Measurements from ENCODE around the gene ANAPC7.

The ANAPC7 gene

GRCh38 chr12:110345176-110345661 is 58.3 kb downstream of the ANAPC7 start:
- Histone ChIP-seq H2AFZ (ENCODE audit: low read length) (no peak overlapping the region), H3F3A (ENCODE audit: low read depth) (no peaks in the 10 kb centered on the region), H3K9me2 (replicated peaks; ENCODE audit: low read depth, low read length) (no peaks in the 10 kb centered on the region), H3K9me3 (ENCODE audit: insufficient read depth, low read depth, low read length) (no peaks in the 10 kb centered on the region), H3K4me3 (ENCODE audit: low read length, poor library complexity, severe bottlenecking) (no peak overlapping the region), H4K20me1 (ENCODE audit: insufficient read depth, low read length, poor library complexity, severe bottlenecking) (no peaks in the 10 kb centered on the region), H3K27me3 (ENCODE audit: insufficient read depth, low read length, poor library complexity, severe bottlenecking) (no peaks in the 10 kb centered on the region), H3K4me2 (ENCODE audit: low read depth, low read length, poor library complexity, severe bottlenecking) (no peak overlapping the region), H3K79me2 (ENCODE audit: insufficient read depth, low read length) (no peaks in the 10 kb centered on the region), H3K36me3 (ENCODE audit: insufficient read depth, low read length) (peaks cover 96% of the 10 kb centered on the region), H3K9ac (ENCODE audit: low read depth, low read length, poor library complexity, severe bottlenecking) (no peak overlapping the region), H3K4me1 (ENCODE audit: insufficient read depth, low read length, poor library complexity, severe bottlenecking) (no peaks in the 10 kb centered on the region)
- TF ChIP-seq, protein P1, sequence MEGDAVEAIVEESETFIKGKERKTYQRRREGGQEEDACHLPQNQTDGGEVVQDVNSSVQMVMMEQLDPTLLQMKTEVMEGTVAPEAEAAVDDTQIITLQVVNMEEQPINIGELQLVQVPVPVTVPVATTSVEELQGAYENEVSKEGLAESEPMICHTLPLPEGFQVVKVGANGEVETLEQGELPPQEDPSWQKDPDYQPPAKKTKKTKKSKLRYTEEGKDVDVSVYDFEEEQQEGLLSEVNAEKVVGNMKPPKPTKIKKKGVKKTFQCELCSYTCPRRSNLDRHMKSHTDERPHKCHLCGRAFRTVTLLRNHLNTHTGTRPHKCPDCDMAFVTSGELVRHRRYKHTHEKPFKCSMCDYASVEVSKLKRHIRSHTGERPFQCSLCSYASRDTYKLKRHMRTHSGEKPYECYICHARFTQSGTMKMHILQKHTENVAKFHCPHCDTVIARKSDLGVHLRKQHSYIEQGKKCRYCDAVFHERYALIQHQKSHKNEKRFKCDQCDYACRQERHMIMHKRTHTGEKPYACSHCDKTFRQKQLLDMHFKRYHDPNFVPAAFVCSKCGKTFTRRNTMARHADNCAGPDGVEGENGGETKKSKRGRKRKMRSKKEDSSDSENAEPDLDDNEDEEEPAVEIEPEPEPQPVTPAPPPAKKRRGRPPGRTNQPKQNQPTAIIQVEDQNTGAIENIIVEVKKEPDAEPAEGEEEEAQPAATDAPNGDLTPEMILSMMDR (conservative IDR thresholded peaks at IDR 0.05; ENCODE audit: low read length), result no peak
- TF ChIP-seq EZH2phosphoT487 (IDR thresholded peaks at IDR 0.05; ENCODE audit: borderline replicate concordance), result no peak

DNA sequence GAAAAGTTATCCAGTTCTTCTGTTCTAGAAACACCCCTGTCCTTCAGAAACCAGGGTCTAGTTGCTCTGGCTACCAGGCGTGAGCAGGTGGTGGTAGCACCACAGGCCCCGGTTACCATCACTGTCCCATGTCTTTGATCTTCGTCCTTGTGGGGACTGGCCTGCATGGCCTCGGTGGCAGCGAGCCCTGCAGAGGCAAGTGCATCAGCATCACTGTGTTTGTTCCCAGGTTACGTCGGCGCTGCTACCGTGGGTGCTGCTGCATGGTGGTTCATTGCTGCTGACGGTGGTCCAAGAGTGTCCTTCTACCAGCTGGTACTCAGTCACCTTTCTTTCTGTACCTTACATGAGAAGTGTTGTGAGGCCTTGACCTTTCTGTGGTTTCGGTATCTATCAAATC is 58.9 kb downstream of the ANAPC7 start:
- TF ChIP-seq EZH2phosphoT487 (IDR thresholded peaks at IDR 0.05; ENCODE audit: borderline replicate concordance), result no peak
- TF ChIP-seq, protein P1 (conservative IDR thresholded peaks at IDR 0.05; ENCODE audit: low read length), result no peak
- Histone ChIP-seq H3K27me3 (ENCODE audit: insufficient read depth, low read length, poor library complexity, severe bottlenecking) (no peaks in the 10 kb centered on the region), H3K4me1 (ENCODE audit: insufficient read depth, low read length, poor library complexity, severe bottlenecking) (no peaks in the 10 kb centered on the region), H3K36me3 (ENCODE audit: insufficient read depth, low read length) (peaks cover 99% of the 10 kb centered on the region), H2AFZ (ENCODE audit: low read length) (no peak overlapping the region), H3K9ac (ENCODE audit: low read depth, low read length, poor library complexity, severe bottlenecking) (no peak overlapping the region), H3K79me2 (ENCODE audit: insufficient read depth, low read length) (no peaks in the 10 kb centered on the region), H3K4me3 (ENCODE audit: low read length, poor library complexity, severe bottlenecking) (no peak overlapping the region), H4K20me1 (ENCODE audit: insufficient read depth, low read length, poor library complexity, severe bottlenecking) (no peaks in the 10 kb centered on the region), H3F3A (ENCODE audit: low read depth) (no peaks in the 10 kb centered on the region), H3K9me3 (ENCODE audit: insufficient read depth, low read depth, low read length) (no peaks in the 10 kb centered on the region), H3K4me2 (ENCODE audit: low read depth, low read length, poor library complexity, severe bottlenecking) (no peak overlapping the region), H3K9me2 (replicated peaks; ENCODE audit: low read depth, low read length) (no peaks in the 10 kb centered on the region)

DNA sequence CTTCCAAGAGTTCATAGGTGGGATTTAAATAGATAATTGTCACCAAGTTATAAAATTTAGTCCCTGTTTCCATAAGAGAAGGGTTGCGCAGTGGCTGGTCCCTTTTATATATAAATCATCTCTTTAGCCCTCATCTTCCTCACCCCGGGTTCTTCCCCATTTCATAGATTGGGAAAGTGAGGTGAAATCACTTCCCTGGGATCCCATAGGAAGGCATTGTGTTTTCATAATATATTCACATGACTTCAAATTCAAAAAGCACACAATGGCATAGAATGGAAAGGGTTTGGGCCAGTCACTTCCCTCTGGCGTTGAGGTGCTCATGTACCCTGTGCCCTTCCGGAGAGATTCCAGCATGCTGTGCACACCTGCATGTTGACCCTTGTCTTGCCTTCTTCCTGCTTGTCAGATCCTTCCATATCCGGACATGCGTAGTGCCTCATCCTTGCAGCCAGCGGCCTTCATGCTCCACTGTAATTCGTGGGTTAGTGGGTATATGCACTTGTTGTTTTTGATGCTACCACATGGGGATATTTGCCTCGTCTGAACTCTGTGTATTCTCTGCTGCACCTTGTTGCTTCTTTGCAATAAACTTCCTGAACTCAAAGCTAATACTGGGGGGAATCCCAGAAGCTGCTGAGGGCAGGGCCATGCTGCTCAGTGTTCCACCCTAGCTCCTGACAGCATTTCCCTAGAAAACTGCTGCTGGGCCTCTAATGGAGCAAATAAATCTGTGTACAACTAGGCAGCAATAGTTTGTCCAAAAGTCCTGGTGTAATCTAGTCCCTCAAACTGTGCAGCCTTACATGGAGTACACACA is 59.6 kb downstream of the ANAPC7 start:
- no peaks in the 10 kb centered on the region for H3F3A ChIP-seq (ENCODE audit: low read depth)
- H3K9me2 ChIP-seq (replicated peaks; ENCODE audit: low read depth, low read length), result no peaks in the 10 kb centered on the region
- no peak for TF ChIP-seq EZH2phosphoT487 (IDR thresholded peaks at IDR 0.05; ENCODE audit: borderline replicate concordance)
- TF ChIP-seq, protein P1 (conservative IDR thresholded peaks at IDR 0.05; ENCODE audit: low read length), result no peak
- no peaks in the 10 kb centered on the region for H3K4me1 ChIP-seq (ENCODE audit: insufficient read depth, low read length, poor library complexity, severe bottlenecking)
- H2AFZ ChIP-seq (ENCODE audit: low read length), result no peak overlapping the region
- H4K20me1 ChIP-seq (ENCODE audit: insufficient read depth, low read length, poor library complexity, severe bottlenecking), result no peaks in the 10 kb centered on the region
- no peak overlapping the region for H3K9ac ChIP-seq (ENCODE audit: low read depth, low read length, poor library complexity, severe bottlenecking)
- no peak overlapping the region for H3K4me2 ChIP-seq (ENCODE audit: low read depth, low read length, poor library complexity, severe bottlenecking)
- H3K27me3 ChIP-seq (ENCODE audit: insufficient read depth, low read length, poor library complexity, severe bottlenecking), result no peaks in the 10 kb centered on the region
- no peaks in the 10 kb centered on the region for H3K79me2 ChIP-seq (ENCODE audit: insufficient read depth, low read length)
- no peak overlapping the region for H3K4me3 ChIP-seq (ENCODE audit: low read length, poor library complexity, severe bottlenecking)
- H3K9me3 ChIP-seq (ENCODE audit: insufficient read depth, low read depth, low read length), result no peaks in the 10 kb centered on the region
- peaks cover 99% of the 10 kb centered on the region for H3K36me3 ChIP-seq (ENCODE audit: insufficient read depth, low read length)

Measured in Loucy (cell line).